Mesothelial cell of epicardium (in vitro differentiated cells): ENCODE measurements around the gene RRP8. TPM values are rescaled to one million over a fixed set of nuclear protein-coding genes. Genes with fewer than 3 reads are reported as not detected.

Experiments
- DNase-seq, 2 experiments: peaks; one replicate each; pipeline ENCODE4 v3.0.0; 2021; ENCODE audit warnings: low spot score in 2 of 2; ENCODE audit not compliant: unreplicated experiment in 2 of 2
- H3K27ac Mint-ChIP-seq: 2 replicates; pipeline ENCODE4 v1.8.0; 2021; ENCODE audit warnings: mixed read lengths
- H3K27me3 Mint-ChIP-seq: 2 replicates; pipeline ENCODE4 v1.8.0; 2021; ENCODE audit warnings: low read depth, mixed read lengths
- H3K36me3 Mint-ChIP-seq: 2 replicates; pipeline ENCODE4 v1.8.0; 2021; ENCODE audit warnings: mixed read lengths
- H3K4me1 Mint-ChIP-seq: 2 replicates; pipeline ENCODE4 v1.8.0; 2021; ENCODE audit warnings: mixed read lengths
- H3K4me3 Mint-ChIP-seq: 2 replicates; pipeline ENCODE4 v1.8.0; 2021; ENCODE audit warnings: mild to moderate bottlenecking, moderate library complexity, mixed read lengths
- H3K9me3 Mint-ChIP-seq: 2 replicates; pipeline ENCODE4 v1.8.0; 2021; ENCODE audit warnings: mixed read lengths
- CTCF ChIP-seq: fragments of 200-600 bp; sonication (generic); IDR thresholded peaks from one replicate; pipeline ENCODE4 v1.5.0; 2021; ENCODE audit warnings: antibody characterized with exemption; ENCODE audit not compliant: unreplicated experiment
- total RNA-seq: library from RNA; stranded (reverse); gene quantifications from 3 replicates; pipeline ENCODE4 v1.2.1, GENCODE V29; 2021

Gene RRP8
- total RNA-seq, 1 donor from 2014 or later = 18.6 TPM

GRCh38 chr11:6613496-6613895 lies 10.1 kb upstream of the RRP8 start:
- Mint-ChIP-seq H3K27ac (no peak overlapping the region), H3K9me3 (no peaks in the 10 kb centered on the region), H3K27me3 (no peaks in the 10 kb centered on the region), H3K4me1 (peaks cover 8% of the 10 kb centered on the region), H3K36me3 (peaks cover 19% of the 10 kb centered on the region), H3K4me3 (no peak overlapping the region)
- no peak for DNase-seq
- TF ChIP-seq CTCF = no peak

- Mint-ChIP-seq H3K36me3 (peaks cover 22% of the 10 kb centered on the region), H3K27me3 (no peaks in the 10 kb centered on the region), H3K4me3 (peak within 1 kb of the TSS; percentile 83), H3K4me1 (peaks cover 11% of the 10 kb centered on the region), H3K9me3 (no peaks in the 10 kb centered on the region), H3K27ac (peak within 1 kb of the TSS; percentile 96)
- peak; percentile 31 for TF ChIP-seq CTCF
- peak; percentile 96 to 97 for DNase-seq
Measured at GRCh38 chr11:6612213-6613041, 9.0 kb upstream of the RRP8 start, which contains the start of gene TAF10. Gene TAF10, minus strand, starts transcription at chr11:6612216. Its CDS starts 27 bp downstream, at chr11:6612189.

GRCh38 chr11:6611963-6612212 lies 8.5 kb upstream of the RRP8 start:
- Mint-ChIP-seq H3K4me3 (peak overlapping the region; percentile 83), H3K27ac (peak overlapping the region; percentile 96), H3K27me3 (no peaks in the 10 kb centered on the region), H3K4me1 (peaks cover 15% of the 10 kb centered on the region), H3K36me3 (peaks cover 22% of the 10 kb centered on the region), H3K9me3 (no peaks in the 10 kb centered on the region)
- DNase-seq = no peak
- TF ChIP-seq CTCF = no peak

GRCh38 chr11:6611092-6611962 lies 7.9 kb upstream of the RRP8 start:
- no peaks in the 10 kb centered on the region for H3K27me3 Mint-ChIP-seq
- H3K9me3 Mint-ChIP-seq = no peaks in the 10 kb centered on the region
- H3K36me3 Mint-ChIP-seq = peaks cover 22% of the 10 kb centered on the region
- peaks cover 21% of the 10 kb centered on the region for H3K4me1 Mint-ChIP-seq
- no peak for TF ChIP-seq CTCF
- peak overlapping the region; percentile 96 for H3K27ac Mint-ChIP-seq
- peak overlapping the region; percentile 83 for H3K4me3 Mint-ChIP-seq
- DNase-seq = peak in 1 of 2 experiments; percentile 54

GRCh38 chr11:6610591-6610990 lies 7.2 kb upstream of the RRP8 start:
- TF ChIP-seq CTCF = no peak
- Mint-ChIP-seq H3K9me3 (no peaks in the 10 kb centered on the region), H3K4me3 (peak overlapping the region; percentile 83), H3K4me1 (peaks cover 25% of the 10 kb centered on the region), H3K27me3 (no peaks in the 10 kb centered on the region), H3K36me3 (peaks cover 19% of the 10 kb centered on the region), H3K27ac (peak overlapping the region; percentile 96)
- peak in 1 of 2 experiments; percentile 37 for DNase-seq
